Colonic mucosa (tissue), 4 donors: ENCODE measurements around the gene RRAS2. TPM values are rescaled to one million over a fixed set of nuclear protein-coding genes. Genes with fewer than 3 reads are reported as not detected.
"Not testable (repeated sequence)": the region's sequence is repeated elsewhere in the genome, so short reads cannot be mapped to it uniquely, and the experiment has no call there.

ENCODE experiments used
- DNase-seq: peaks from one replicate; pipeline ENCODE4 v3.0.0-alpha.2; 2020
- H3K27ac ChIP-seq: fragments of 200-600 bp; one replicate; pipeline ENCODE4 v1.8.0; 2021
- H3K27me3 ChIP-seq: fragments of 200-600 bp; one replicate; pipeline ENCODE4 v1.8.0; 2021
- H3K36me3 ChIP-seq: fragments of 200-600 bp; one replicate; pipeline ENCODE4 v1.8.0; 2021
- H3K4me1 ChIP-seq: fragments of 200-600 bp; one replicate; pipeline ENCODE4 v1.8.0; 2021; ENCODE audit warnings: mild to moderate bottlenecking
- H3K4me3 ChIP-seq: fragments of 200-600 bp; one replicate; pipeline ENCODE4 v1.8.0; 2021
- H3K9ac ChIP-seq, 2 donors: one replicate each; pipeline ENCODE4 v1.7.0; 2013; ENCODE audit warnings: control low read depth in 2 of 2, low read depth in 2 of 2, low read length in 2 of 2
- H3K9me3 ChIP-seq: fragments of 200-600 bp; one replicate; pipeline ENCODE4 v1.8.0; 2021
- CTCF ChIP-seq: fragments of 200-600 bp; IDR thresholded peaks from one replicate; pipeline ENCODE4 v1.8.0; 2022; ENCODE audit warnings: antibody characterized with exemption, mild to moderate bottlenecking
- intact Hi-C: fragments of 100-400 bp; cut with DNase I; formaldehyde crosslinking; loops from one replicate; pipeline ENCODE4 v1.14.1; 2022
- total RNA-seq, 2 donors: library from RNA; stranded (reverse); fragmentation: NEBNext Ultra II Directional in 1 of 2; extraction: Animal tissue kit (Norgen Biotek cat#: 25700) in 1 of 2; gene quantifications; one replicate each; pipeline ENCODE4 v1.2.1, GENCODE V29; 2021
- donor health status: healthy.
- donor health status: DM: no; HTN: no; CAD: no.
- donor health status: DM: no; HTN: no; CAD: no.

Gene RRAS2
- total RNA-seq, 2 donors from 2014 or later, result 26.9 to 44.0 TPM

- Histone ChIP-seq H3K4me1 (no peaks in the 10 kb centered on the region), H3K36me3 (no peaks in the 10 kb centered on the region), H3K9me3 (no peaks in the 10 kb centered on the region), H3K9ac (no peak overlapping the region), H3K27me3 (no peaks in the 10 kb centered on the region), H3K27ac (no peak overlapping the region), H3K4me3 (no peak overlapping the region)
- no peak for DNase-seq
- TF ChIP-seq CTCF, result no peak
- intact Hi-C loops, result no loop called here
Measured at GRCh38 chr11:14290422-14290821, 68.6 kb downstream of the RRAS2 start.

- no peak for TF ChIP-seq CTCF
- Histone ChIP-seq H3K4me1 (no peaks in the 10 kb centered on the region), H3K9me3 (no peaks in the 10 kb centered on the region), H3K9ac (no peak overlapping the region), H3K4me3 (no peak overlapping the region), H3K36me3 (no peaks in the 10 kb centered on the region), H3K27ac (peak overlapping the region; percentile 18), H3K27me3 (no peaks in the 10 kb centered on the region)
- intact Hi-C loops, result no loop called here
- DNase-seq, result no peak
Measured at GRCh38 chr11:14288189-14288935, 70.6 kb downstream of the RRAS2 start.

GRCh38 chr11:14278869-14279268 lies 80.1 kb downstream of the RRAS2 start:
- H3K27ac ChIP-seq, DNase-seq, H3K9me3 ChIP-seq, H3K27me3 ChIP-seq, H3K9ac ChIP-seq, intact Hi-C loops, H3K36me3 ChIP-seq, H3K4me1 ChIP-seq, H3K4me3 ChIP-seq: not testable (repeated sequence)

- no peak overlapping the region for H3K27ac ChIP-seq
- intact Hi-C loops, result no loop called here
- H3K27me3 ChIP-seq, result no peaks in the 10 kb centered on the region
- no peak for TF ChIP-seq CTCF
- H3K4me1 ChIP-seq, result peaks cover 4% of the 10 kb centered on the region
- DNase-seq, result no peak
- no peak overlapping the region for H3K9ac ChIP-seq
- H3K9me3 ChIP-seq, result no peaks in the 10 kb centered on the region
- H3K4me3 ChIP-seq, result no peak overlapping the region
- H3K36me3 ChIP-seq, result no peaks in the 10 kb centered on the region
Measured at GRCh38 chr11:14275076-14275475, 83.9 kb downstream of the RRAS2 start.

GRCh38 chr11:14273895-14274294 lies 85.1 kb downstream of the RRAS2 start:
- no peaks in the 10 kb centered on the region for H3K36me3 ChIP-seq
- TF ChIP-seq CTCF, result no peak
- no peak overlapping the region for H3K4me3 ChIP-seq
- intact Hi-C loops, result no loop called here
- no peak for DNase-seq
- H3K9ac ChIP-seq, result no peak overlapping the region
- no peaks in the 10 kb centered on the region for H3K9me3 ChIP-seq
- no peak overlapping the region for H3K27ac ChIP-seq
- peaks cover 4% of the 10 kb centered on the region for H3K4me1 ChIP-seq
- H3K27me3 ChIP-seq, result no peaks in the 10 kb centered on the region

- no peak for TF ChIP-seq CTCF
- H3K4me3 ChIP-seq, result no peak overlapping the region
- no peaks in the 10 kb centered on the region for H3K36me3 ChIP-seq
- no peak overlapping the region for H3K9ac ChIP-seq
- peaks cover 4% of the 10 kb centered on the region for H3K4me1 ChIP-seq
- no peaks in the 10 kb centered on the region for H3K27me3 ChIP-seq
- no peaks in the 10 kb centered on the region for H3K9me3 ChIP-seq
- intact Hi-C loops, result no loop called here
- no peak overlapping the region for H3K27ac ChIP-seq
- no peak for DNase-seq
Measured at GRCh38 chr11:14270690-14271542, 88.1 kb downstream of the RRAS2 start.
